Endothelial cell of umbilical vein (primary cell): ENCODE results near the gene LZIC. TPM values are rescaled to one million over a fixed set of nuclear protein-coding genes. Genes with fewer than 3 reads are reported as not detected.

Experiments used
- BruUV-seq: library from RNA; stranded (reverse); fragments of 400-500 nt; replicated peaks from 2 replicates; lab custom pipeline; 2021; lab: Mats Ljungman, UMichigan
- CTCF ChIA-PET: fragments of 300-600, 350-600 bp; sonication (Branson Sonifier 250); formaldehyde crosslinking; loops from one replicate; lab custom pipeline; 2021; ENCODE audit warnings: antibody characterized with exemption, inconsistent platforms; lab: Charles Lee
- POLR2A ChIA-PET: fragments of 300-600, 350-600 bp; sonication (Branson Sonifier 250); formaldehyde crosslinking; loops from one replicate; lab custom pipeline; 2021; ENCODE audit warnings: antibody characterized with exemption, inconsistent platforms; lab: Charles Lee
- DNase-seq: peaks from one replicate; pipeline ENCODE4 v3.0.0-alpha.2; 2011; ENCODE audit warnings: low read depth, low spot score
- FAIRE-seq: peaks from 2 replicates; lab custom pipeline; 2011; peaks lifted over from hg19 to GRCh38; lab: Jason Lieb, UNC
- H2AFZ ChIP-seq: 2 replicates; pipeline ENCODE4 v1.6.0; 2012; ENCODE audit warnings: low read depth, low read length, control low read depth, inconsistent platforms
- H3K27ac ChIP-seq: 2 replicates; pipeline ENCODE4 v1.5.1; 2011; ENCODE audit warnings: low read depth, mild to moderate bottlenecking, control low read depth, low read length, moderate library complexity; ENCODE audit not compliant: insufficient read depth
- H3K27me3 ChIP-seq, 2 experiments: 2 replicates each; pipeline versions ENCODE4 v1.6.0 to v1.6.1; 2011; ENCODE audit warnings: low read length in 2 of 2, mixed read lengths in 1 of 2; ENCODE audit not compliant: control insufficient read depth in 2 of 2, insufficient read depth in 2 of 2
- H3K36me3 ChIP-seq, 2 experiments: 2 replicates in 1 of 2; 3 replicates in 1 of 2; pipeline ENCODE4 v1.5.1; 2011; ENCODE audit warnings: low read length in 2 of 2, mild to moderate bottlenecking in 1 of 2, moderate library complexity in 1 of 2; ENCODE audit not compliant: control insufficient read depth in 2 of 2, insufficient read depth in 2 of 2; ENCODE audit errors: extremely low read depth in 1 of 2
- H3K4me1 ChIP-seq: 3 replicates; pipeline ENCODE4 v1.5.1; 2011; ENCODE audit warnings: mild to moderate bottlenecking, low read length; ENCODE audit not compliant: control insufficient read depth, insufficient read depth; ENCODE audit errors: extremely low read depth
- H3K4me2 ChIP-seq: 2 replicates; pipeline ENCODE4 v1.6.1; 2011; ENCODE audit warnings: low read length, control low read depth, mixed read lengths; ENCODE audit not compliant: insufficient read depth
- H3K4me3 ChIP-seq, 3 experiments: fragments of 200-600 bp in 1 of 3; sonication (generic), shearing (Covaris generic) in 1 of 3; replicated peaks in 1 of 3; 2 replicates each; pipeline ENCODE4 v1.5.1; 2011 to 2016; ENCODE audit warnings: control low read depth in 3 of 3, low read length in 3 of 3, mild to moderate bottlenecking in 2 of 3, inconsistent platforms in 1 of 3, low read depth in 1 of 3, moderate library complexity in 1 of 3; ENCODE audit not compliant: insufficient read depth in 1 of 3
- H3K79me2 ChIP-seq: 2 replicates; pipeline ENCODE4 v1.6.0; 2012; ENCODE audit warnings: low read length, inconsistent platforms; ENCODE audit not compliant: control insufficient read depth, insufficient read depth
- H3K9ac ChIP-seq: replicated peaks from 2 replicates; pipeline ENCODE3; 2011; ENCODE audit warnings: low read length, control low read depth; ENCODE audit not compliant: insufficient read depth; ENCODE audit errors: extremely low read depth
- H3K9me1 ChIP-seq: replicated peaks from 3 replicates; pipeline ENCODE4 v1.6.0; 2011; ENCODE audit warnings: mild to moderate bottlenecking, low read length; ENCODE audit not compliant: control insufficient read depth, insufficient read depth; ENCODE audit errors: extremely low read depth
- H3K9me3 ChIP-seq: replicated peaks from 2 replicates; pipeline ENCODE4 v1.5.1; 2012; ENCODE audit warnings: low read length, inconsistent platforms; ENCODE audit not compliant: control insufficient read depth, insufficient read depth
- H4K20me1 ChIP-seq: replicated peaks from 2 replicates; pipeline ENCODE3; 2011; ENCODE audit warnings: mild to moderate bottlenecking, low read length; ENCODE audit not compliant: control insufficient read depth, insufficient read depth; ENCODE audit errors: extremely low read depth
- EZH2 ChIP-seq: IDR thresholded peaks from 2 replicates; pipeline ENCODE4 v1.6.1; 2012; ENCODE audit warnings: borderline replicate concordance, low read depth, mild to moderate bottlenecking, moderate library complexity, low read length, inconsistent platforms; ENCODE audit not compliant: severe bottlenecking
- FOS ChIP-seq: IDR thresholded peaks from 2 replicates; pipeline ENCODE4 v1.6.1; 2011; ENCODE audit warnings: mild to moderate bottlenecking, low read length, moderate library complexity, borderline replicate concordance; ENCODE audit not compliant: insufficient read depth
- GATA2 ChIP-seq: IDR thresholded peaks from 2 replicates; pipeline ENCODE4 v1.7.0; 2011; ENCODE audit warnings: low read depth, mild to moderate bottlenecking, moderate library complexity, mixed read lengths, low read length; ENCODE audit not compliant: insufficient read length, insufficient read depth
- JUN ChIP-seq: IDR thresholded peaks from 2 replicates; pipeline ENCODE4 v1.6.1; 2011; ENCODE audit warnings: borderline replicate concordance, low read depth; ENCODE audit not compliant: insufficient read length, insufficient read depth
- MAX ChIP-seq: IDR thresholded peaks from 2 replicates; pipeline ENCODE4 v1.6.1; 2011; ENCODE audit not compliant: insufficient read depth, insufficient read length
- MYC ChIP-seq: IDR thresholded peaks from one replicate; pipeline ENCODE4 v1.6.1; 2011; ENCODE audit warnings: mild to moderate bottlenecking, low read depth, low read length
- POLR2A ChIP-seq: IDR thresholded peaks from 2 replicates; pipeline ENCODE4 v1.6.1; 2012; ENCODE audit warnings: low read depth, mild to moderate bottlenecking, control low read depth, low read length
- POLR2AphosphoS5 ChIP-seq: IDR thresholded peaks from 2 replicates; pipeline ENCODE4 v1.6.1; 2012; ENCODE audit warnings: low read depth, mild to moderate bottlenecking, control low read depth, low read length, moderate library complexity; ENCODE audit not compliant: insufficient read depth
- dilution Hi-C: fragments of 300-500 bp; cut with MboI; formaldehyde crosslinking; loops from one replicate; pipeline ENCODE4 v1.15.0; 2019; ENCODE audit warnings: low sequenced_read_pairs; ENCODE audit not compliant: extremely low pct_ligation_motif_present
- intact Hi-C: fragments of 100-400 bp; cut with micrococcal nuclease; formaldehyde crosslinking; loops from one replicate; pipeline ENCODE4 v1.10.0; 2022
- polyA plus RNA-seq, 4 experiments: library from polyadenylated mRNA; depleted of rRNA in 3 of 4; stranded (reverse) in 3 of 4; unstranded in 1 of 4; fragments of >200 nt; gene quantifications; 2 replicates each; pipeline versions ENCODE4 v1.2.1 to v1.2.3, GENCODE V29; 2011 to 2012; ENCODE audit warnings: missing spikeins in 1 of 4
- total RNA-seq: library from RNA; stranded (reverse); gene quantifications from 2 replicates; pipeline ENCODE4 v1.2.3, GENCODE V29; 2021
- TF ChIP-seq, protein P1 (sequence below), 2 donors: IDR thresholded peaks; 1 replicate in 1 of 2; 2 replicates in 1 of 2; pipeline ENCODE4 v1.5.1; 2011; ENCODE audit warnings: low read length in 2 of 2, mild to moderate bottlenecking in 2 of 2, moderate library complexity in 2 of 2, control low read depth in 1 of 2, inconsistent platforms in 1 of 2, low read depth in 1 of 2; ENCODE audit not compliant: insufficient read depth in 1 of 2; ENCODE audit errors: extremely low read depth in 1 of 2

LZIC gene
- total and polyA plus RNA-seq, 2 donors (not counting 3 experiments of a cell fraction or from before 2014, with no cell fraction given) = 3.7 to 23.4 TPM

DNA sequence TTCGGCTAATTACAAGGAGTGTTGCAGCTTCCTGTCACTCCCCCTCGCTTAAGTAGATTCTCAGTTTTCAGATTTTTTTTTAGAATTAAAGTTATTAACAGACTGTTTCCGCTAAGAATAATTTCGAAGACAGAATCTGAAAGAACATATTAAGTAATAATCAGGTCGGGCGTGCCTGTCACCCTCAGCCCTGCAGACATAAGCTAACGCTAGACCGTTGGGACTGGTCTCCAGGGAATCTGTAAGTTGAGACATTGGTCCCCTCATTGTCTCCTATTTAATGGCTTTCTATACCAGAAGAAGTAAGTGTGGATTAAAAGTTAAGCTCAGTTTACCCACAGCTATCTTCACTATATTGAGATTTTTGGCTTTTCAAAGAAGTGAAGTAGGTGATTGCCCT, 14.5 kb upstream of the LZIC start:
- Histone ChIP-seq H3K9me1 (no peaks in the 10 kb centered on the region), H4K20me1 (no peaks in the 10 kb centered on the region), H3K4me1 (no peaks in the 10 kb centered on the region), H3K27me3 (no peaks in the 10 kb centered on the region), H3K4me3 (no peak overlapping the region), H3K4me2 (no peak overlapping the region), H3K9me3 (no peaks in the 10 kb centered on the region), H3K27ac (no peak overlapping the region), H3K36me3 (no peaks in the 10 kb centered on the region), H3K9ac (no peak overlapping the region), H3K79me2 (no peaks in the 10 kb centered on the region), H2AFZ (no peak overlapping the region)
- ChIA-PET POLR2A (interaction anchor here (1.2 kb wide), 1 partner anchor 20 kb away, joined by 3 read pairs; no protein-coding TSS in a partner anchor), CTCF (interaction anchor here (1.1 kb wide), 1 partner anchor 195 kb away, joined by 4 read pairs; no protein-coding TSS in a partner anchor)
- dilution Hi-C loops (no loop called here), intact Hi-C loops (no loop called here)
- BruUV-seq = no TSS peak
- TF ChIP-seq JUN (no peak), MAX (no peak), POLR2A (no peak), FOS (no peak), EZH2 (no peak), MYC (no peak), GATA2 (no peak), POLR2AphosphoS5 (no peak)
- TF ChIP-seq, protein P1, sequence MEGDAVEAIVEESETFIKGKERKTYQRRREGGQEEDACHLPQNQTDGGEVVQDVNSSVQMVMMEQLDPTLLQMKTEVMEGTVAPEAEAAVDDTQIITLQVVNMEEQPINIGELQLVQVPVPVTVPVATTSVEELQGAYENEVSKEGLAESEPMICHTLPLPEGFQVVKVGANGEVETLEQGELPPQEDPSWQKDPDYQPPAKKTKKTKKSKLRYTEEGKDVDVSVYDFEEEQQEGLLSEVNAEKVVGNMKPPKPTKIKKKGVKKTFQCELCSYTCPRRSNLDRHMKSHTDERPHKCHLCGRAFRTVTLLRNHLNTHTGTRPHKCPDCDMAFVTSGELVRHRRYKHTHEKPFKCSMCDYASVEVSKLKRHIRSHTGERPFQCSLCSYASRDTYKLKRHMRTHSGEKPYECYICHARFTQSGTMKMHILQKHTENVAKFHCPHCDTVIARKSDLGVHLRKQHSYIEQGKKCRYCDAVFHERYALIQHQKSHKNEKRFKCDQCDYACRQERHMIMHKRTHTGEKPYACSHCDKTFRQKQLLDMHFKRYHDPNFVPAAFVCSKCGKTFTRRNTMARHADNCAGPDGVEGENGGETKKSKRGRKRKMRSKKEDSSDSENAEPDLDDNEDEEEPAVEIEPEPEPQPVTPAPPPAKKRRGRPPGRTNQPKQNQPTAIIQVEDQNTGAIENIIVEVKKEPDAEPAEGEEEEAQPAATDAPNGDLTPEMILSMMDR (IDR thresholded peaks at IDR 0.05; ENCODE audit: extremely low read depth in 1 of 2, insufficient read depth in 1 of 2, low read depth in 1 of 2, low read length in 2 of 2) = no peak
- DNase-seq (no peak), FAIRE-seq (no peak)
